GM18498 (cell line): Measurements from ENCODE around the gene CTSD.

Experiments used
- ATAC-seq: cut with Tn5 transposase; IDR thresholded peaks from one replicate; pipeline ENCODE4 v1.9.1; 2021; ENCODE audit warnings: mild to moderate bottlenecking, moderate library complexity; ENCODE audit not compliant: unreplicated experiment

The CTSD gene

GRCh38 chr11:1782831-1783724 is 19.4 kb upstream of the CTSD start:
- no peak for ATAC-seq

GRCh38 chr11:1782031-1782590 is 18.4 kb upstream of the CTSD start:
- ATAC-seq: no peak

GRCh38 chr11:1781593-1781975 is 17.9 kb upstream of the CTSD start:
- no peak for ATAC-seq

- ATAC-seq: no peak
Observed at GRCh38 chr11:1780700-1781592, 17.2 kb upstream of the CTSD start.

GRCh38 chr11:1779806-1780699 is 16.3 kb upstream of the CTSD start:
- ATAC-seq: no peak

- no peak for ATAC-seq
Observed at GRCh38 chr11:1779034-1779805, 15.5 kb upstream of the CTSD start.

GRCh38 chr11:1778141-1778911 is 14.6 kb upstream of the CTSD start:
- ATAC-seq: no peak

- ATAC-seq: no peak
Observed at GRCh38 chr11:1777737-1778136, 14.0 kb upstream of the CTSD start.

GRCh38 chr11:1776944-1777715 is 13.4 kb upstream of the CTSD start:
- no peak for ATAC-seq

GRCh38 chr11:1776331-1776851 is 12.7 kb upstream of the CTSD start:
- no peak for ATAC-seq

- no peak for ATAC-seq
Observed at GRCh38 chr11:1774886-1775285, 11.2 kb upstream of the CTSD start.

GRCh38 chr11:1773994-1774550 is 10.3 kb upstream of the CTSD start:
- no peak for ATAC-seq

GRCh38 chr11:1773131-1773993 is 9.6 kb upstream of the CTSD start:
- ATAC-seq: no peak

GRCh38 chr11:1772270-1773130 is 8.8 kb upstream of the CTSD start:
- no peak for ATAC-seq

GRCh38 chr11:1771700-1772099 is 8.0 kb upstream of the CTSD start:
- no peak for ATAC-seq

- no peak for ATAC-seq
Observed at GRCh38 chr11:1771273-1771672, 7.5 kb upstream of the CTSD start.
